T-helper 1 cell (primary cell): ENCODE measurements around the gene SIRT1.
"Not testable (repeated sequence)": the region's sequence is repeated elsewhere in the genome, so short reads cannot be mapped to it uniquely, and the experiment has no call there.

Experiments used
- DNase-seq, 5 donors: peaks; one replicate each; pipeline ENCODE4 v3.0.0-alpha.2; 2012 to 2020
- total RNA-seq, 4 donors: gene quantifications; one replicate each; lab custom pipeline; 2026; lab: John Stamatoyannopoulos, UW

SIRT1 gene
- 94.8 to 151 (median 123) reads per million in 4 donors for total RNA-seq

DNA sequence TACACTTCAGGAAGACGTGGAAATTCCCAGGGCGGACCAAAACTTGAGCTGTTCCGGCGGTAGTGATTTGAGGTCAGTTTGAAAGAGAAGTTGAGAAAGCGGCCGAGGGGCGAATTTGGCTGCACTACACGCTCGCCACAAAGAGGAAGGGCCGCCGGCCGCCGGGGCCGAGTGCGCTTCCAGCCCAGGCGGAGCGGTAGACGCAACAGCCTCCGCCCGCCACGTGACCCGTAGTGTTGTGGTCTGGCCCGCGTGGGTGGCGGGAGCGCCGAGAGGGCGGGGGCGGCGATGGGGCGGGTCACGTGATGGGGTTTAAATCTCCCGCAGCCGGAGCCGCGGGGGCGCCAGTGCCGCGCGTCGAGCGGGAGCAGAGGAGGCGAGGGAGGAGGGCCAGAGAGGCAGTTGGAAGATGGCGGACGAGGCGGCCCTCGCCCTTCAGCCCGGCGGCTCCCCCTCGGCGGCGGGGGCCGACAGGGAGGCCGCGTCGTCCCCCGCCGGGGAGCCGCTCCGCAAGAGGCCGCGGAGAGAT lies at the start of gene SIRT1:
TSS of gene SIRT1 (plus strand) at position 344 of the 529 bp plus-strand sequence. CDS start at position 410, 66 bp downstream.
- peak; percentile 87 to 94 (median 92) for DNase-seq

DNA sequence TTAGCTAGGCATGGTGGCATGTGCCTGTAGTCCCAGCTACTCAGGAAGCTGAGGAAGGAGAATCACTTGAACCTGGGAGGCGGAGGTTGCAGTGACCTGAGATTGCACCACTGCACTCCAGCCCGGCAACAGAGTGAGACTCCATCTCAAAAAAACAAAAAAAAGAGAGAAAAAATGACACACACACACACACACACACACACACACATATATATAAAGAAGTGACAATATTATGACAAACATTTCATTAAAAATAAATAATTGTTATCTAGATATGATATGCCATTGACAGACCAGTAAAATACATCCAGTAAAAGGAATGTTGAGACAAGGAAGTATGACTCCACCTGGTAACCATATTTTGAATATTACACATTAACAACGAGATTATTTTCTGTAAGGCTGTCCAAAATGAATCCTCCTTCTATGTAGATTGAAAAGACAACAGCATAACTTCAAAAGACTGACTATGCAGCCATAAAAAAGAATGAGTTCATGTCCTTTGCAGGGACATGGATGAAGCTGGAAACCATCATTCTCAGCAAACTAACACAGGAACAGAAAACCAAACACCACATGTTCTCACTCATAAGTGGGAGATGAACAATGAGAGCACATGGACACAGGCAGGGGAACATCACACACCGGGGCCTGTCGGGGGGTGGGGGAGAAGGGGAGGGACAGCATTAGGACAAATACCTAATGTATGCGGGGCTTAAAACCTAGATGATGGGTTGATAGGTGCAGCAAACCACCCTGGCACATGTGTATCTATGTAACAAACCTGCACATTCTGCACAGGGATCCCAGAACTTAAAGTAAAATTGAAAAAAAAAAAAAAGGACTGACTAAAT lies 48.7 kb upstream of the SIRT1 start:
- not testable (repeated sequence) for DNase-seq

DNA sequence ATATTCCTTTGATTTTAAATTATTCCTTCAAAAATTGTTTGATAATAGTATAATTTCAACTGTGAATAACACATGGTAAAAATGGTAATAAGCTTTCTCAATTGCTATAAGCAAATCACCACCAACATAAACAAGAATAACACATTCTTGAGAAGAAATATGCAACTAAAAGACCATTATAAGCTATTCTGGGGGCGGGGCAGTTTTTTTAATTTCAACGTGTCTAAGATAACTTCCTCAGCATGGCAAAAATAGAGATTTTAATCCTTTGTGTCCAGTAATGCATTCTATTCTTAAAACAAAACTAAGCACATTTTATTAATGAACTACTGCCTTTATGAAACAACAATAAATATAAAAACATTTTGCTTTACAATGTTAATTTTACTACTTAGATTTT lies 48.0 kb upstream of the SIRT1 start:
- DNase-seq, result no peak

DNA sequence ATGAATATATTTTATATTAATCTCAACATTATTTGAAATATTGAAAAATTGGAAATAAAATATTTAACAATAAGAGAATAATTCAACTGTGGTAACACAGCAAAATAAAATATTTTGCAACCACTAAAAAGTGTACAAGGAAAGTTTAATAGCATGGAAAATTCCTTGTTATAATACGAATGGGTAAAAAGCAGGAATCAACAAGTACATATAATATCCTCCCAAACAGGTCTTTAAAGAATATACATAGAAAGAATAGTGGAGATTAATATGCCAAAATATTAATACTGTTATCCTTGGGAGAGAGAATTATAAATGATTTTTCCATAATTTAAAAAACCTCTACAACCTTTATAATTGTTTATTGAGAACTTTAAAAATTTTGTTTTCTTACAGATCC lies 47.5 kb upstream of the SIRT1 start:
- DNase-seq, result no peak

- peak in 1 of 5 donors; percentile 69 for DNase-seq
These were observed 46.7 kb upstream of the SIRT1 start, which contains the start of gene DNAJC12 for GRCh38 chr10:67837541-67838314. TSS of gene DNAJC12 (minus strand) at chr10:67838188. CDS start at chr10:67838011, 177 bp downstream.

- DNase-seq, result not testable (repeated sequence)
These were observed 44.9 kb upstream of the SIRT1 start for GRCh38 chr10:67839511-67839910.

GRCh38 chr10:67839951-67840350 lies 44.5 kb upstream of the SIRT1 start:
- no peak for DNase-seq

GRCh38 chr10:67841737-67842136 lies 42.7 kb upstream of the SIRT1 start:
- no peak for DNase-seq

GRCh38 chr10:67843284-67843683 lies 41.2 kb upstream of the SIRT1 start:
- no peak for DNase-seq

DNA sequence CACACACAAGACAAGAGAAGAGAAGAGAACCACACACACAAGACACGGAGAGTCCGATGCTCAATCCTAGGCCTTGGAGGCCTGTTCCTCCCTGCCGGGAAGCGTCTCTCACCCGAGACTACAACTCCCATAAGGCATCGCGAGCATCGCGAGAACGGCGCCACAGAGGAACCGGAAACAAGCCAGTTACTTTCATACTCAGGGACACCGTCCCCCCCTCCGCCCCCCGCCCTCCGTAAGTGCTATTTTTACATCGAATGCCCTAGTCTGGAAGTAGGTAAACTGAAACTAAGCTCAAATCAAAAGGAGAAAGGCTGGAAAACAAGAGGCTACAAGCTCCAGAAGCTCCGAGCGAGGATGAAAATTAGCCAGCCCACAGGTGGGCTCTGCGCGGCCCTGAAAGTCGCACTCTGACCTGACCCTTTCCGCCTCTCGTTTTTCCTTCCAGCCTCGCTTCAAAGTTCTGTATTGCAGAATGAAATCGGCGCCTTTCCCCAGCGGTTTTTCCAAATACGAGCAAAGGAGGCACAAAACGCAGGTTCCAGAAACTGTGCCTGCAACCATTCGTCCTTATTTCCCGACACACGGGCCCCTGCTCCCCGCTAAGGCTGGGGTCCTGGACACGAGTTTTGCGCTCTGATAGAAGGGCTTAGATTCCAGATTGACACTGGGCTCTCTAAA lies 35.0 kb upstream of the SIRT1 start:
- peak; percentile 73 to 96 (median 82) for DNase-seq

DNA sequence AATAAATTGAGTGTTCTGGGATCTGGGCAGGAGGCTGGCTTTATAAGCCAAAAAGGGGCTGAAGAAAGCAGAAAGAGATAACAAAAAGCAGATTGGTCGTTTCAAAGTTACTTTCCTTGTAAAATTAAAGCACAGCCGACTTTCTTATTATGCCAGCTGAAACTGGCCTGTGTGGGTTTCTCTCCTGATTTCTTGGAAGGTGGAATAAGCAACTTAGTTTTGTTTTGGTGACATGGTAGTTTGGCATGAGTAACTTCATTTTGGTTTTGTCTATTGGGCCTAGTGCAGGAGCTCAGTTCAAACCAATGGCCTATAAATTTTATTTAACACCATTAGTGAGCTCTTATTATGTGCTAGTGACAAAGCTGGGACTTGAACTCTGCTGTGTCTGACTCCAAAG lies 33.3 kb upstream of the SIRT1 start:
- no peak for DNase-seq

DNA sequence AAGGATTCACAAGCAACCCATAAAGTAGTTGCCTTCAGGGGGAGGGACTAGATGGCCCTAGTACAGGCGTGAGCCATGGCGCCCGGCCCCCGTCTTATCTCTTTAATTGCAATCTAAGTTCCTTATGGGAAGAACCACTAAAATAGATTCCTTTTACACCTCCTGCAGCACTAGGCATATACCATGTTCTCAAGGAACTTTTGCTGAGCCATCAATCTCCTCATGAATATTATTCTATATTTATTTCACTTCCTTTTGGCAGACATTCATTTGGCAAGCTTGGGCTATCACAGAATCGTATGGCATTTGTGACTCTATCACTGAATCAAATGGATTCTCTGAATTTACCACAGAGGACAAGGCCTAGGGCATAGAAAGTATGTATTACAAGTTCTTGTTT lies 31.7 kb upstream of the SIRT1 start:
- no peak for DNase-seq

DNA sequence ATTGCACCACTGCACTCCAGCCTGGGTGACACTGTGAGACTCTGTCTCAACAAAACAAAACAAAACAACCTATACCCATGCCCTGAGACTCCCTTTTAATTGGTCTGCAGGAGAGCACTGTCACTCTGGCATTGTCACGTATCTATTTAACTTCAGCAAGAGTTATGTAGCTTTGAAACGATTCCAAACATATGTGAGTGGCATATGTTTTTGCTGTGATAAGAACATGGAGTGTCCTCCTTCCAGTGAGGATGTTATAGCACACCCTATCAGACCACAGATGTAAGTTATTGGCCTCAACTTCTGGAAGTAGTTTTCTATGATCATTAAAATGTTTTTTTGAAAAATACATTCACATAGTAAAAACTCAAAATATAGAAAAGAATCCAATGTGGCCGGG lies 30.9 kb upstream of the SIRT1 start:
- DNase-seq, result no peak

DNA sequence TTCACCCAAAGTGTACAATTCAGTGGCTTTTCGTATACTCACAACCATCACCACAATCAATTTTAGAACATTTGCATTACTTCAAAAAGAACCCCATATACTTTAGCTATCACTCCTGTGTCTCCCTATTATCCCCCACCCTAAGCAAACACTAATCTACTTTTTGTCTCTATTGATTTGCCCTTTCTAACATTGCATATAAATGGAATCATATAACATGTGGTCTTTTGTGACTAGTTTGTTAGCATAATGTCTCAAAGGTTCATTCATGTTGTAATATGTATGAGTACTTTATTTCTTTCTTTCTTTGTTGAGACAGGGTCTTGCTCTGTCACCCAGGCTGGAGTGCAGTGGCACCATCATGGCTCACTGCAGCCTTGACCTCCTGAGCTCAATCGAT lies 25.5 kb upstream of the SIRT1 start:
- DNase-seq, result no peak

- DNase-seq, result no peak
These were observed 22.6 kb upstream of the SIRT1 start for GRCh38 chr10:67861750-67862432.

DNA sequence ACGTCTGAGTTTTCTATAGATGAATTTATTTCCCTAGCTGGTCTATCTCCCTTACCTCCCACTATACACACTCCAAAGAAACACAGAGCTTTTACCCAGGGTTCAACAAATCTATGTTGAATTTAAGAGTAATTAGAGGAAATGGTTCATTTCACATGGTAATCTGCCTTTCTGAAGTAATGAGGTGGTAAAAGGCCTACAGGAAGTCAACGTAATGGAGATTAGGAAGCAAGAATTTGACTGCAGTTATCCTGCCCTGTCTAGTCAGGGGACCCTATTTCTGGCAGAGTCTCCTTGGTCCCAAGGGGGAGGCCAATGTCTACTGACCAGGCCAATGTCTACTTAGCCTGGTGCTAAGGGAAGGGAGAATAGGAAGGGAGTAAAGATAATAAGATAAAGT lies 21.4 kb upstream of the SIRT1 start:
- no peak for DNase-seq

DNA sequence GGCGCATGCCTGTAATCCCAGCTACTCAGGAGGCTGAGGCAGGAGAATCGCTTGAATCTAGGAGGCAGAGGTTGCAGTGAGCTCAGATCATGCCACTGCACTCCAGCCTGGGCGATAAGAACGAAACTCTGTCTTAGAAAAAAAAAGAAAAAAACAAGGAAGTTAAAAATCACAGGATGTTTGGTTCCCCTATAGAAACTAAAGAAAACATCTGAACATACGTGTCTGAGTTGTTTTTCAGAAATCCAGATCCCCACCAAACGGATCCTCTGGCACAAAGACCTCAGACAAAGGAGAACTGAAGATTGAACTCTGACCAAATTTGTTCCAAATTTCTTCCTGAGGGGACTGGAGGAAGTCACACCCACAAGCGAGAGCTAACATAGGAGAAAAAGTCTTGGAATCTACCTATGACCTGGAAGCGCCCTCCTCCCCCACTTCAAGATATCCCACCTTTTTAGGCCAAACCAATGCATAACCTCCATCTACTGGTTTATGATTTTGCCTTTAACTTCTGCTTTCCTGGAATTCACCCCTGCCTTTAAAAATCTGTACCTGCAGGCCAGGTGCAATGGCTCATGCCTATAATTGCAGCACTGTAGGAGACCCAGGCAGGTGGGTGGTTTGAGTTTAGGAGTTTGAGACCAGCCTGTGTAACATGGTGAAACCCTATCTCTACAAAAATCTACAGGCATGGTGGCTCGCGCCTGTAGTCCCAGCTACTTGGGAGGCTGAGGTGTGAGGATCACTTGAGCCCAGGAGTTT lies 19.7 kb upstream of the SIRT1 start:
- no peak for DNase-seq

DNA sequence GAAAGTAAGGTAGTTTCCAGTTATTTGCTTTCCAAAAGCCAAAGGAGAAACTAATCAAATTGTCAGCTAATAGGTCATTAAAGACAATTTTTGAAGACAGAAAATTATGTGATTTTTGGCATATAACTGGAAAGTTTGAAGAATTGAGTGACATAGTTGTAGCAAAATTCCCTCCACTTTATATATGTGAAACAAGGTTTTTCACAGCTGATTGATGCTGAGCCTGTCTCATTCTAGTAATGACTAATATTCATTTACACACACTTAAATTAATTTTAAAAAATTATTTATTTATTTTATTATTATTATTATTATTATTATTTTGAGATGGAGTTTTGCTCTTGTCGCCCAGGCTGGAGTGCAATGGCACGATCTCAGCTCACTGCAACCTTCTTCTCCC lies 16.3 kb upstream of the SIRT1 start:
- no peak for DNase-seq

- no peak for DNase-seq
These were observed 14.5 kb upstream of the SIRT1 start for GRCh38 chr10:67869996-67870395.

DNA sequence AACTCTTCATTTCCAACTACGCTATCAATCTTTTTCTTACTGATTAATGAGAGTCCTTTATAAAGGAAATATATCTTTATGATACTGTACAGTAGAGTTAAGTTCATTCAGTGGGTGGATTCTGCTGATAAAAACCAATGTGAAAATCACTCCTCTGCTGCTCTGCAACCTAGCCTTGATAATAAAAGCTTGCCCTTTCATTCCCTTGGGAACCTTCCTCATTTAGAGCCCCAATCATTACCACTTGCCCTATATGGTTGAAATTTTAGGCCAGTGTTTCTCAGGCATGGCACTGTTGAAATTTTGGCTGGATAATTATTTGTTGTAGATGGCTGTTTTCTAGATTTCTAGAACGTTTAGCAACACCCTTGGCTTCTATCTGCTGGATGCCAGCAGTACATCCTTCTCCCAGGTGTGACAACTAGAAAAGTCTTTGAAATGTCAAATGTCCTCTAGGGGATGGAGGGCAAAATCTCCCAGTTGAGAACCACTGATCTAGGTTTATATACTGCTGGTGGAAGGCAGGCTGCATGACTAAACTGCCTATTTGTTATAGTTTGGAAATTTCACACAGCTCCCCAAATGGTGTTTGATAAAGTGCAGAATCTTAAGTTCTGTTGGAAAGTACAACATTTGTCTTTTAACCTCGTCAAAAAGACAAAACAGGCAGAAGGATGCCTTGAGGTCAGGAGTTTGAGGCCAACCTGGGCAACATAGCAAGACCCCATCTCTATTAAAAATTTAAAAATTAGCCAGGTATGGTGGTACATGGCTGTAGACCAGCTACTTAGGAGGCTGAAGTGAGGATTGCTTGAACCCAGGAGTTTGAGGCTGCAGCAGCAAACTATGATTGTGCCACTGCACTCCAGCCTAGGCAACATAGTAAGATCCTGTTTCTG lies 8.9 kb upstream of the SIRT1 start:
- DNase-seq, result no peak
